IPS-18c (cell line): ENCODE results near the gene ZBTB3.
A peak's percentile ranks its signal among the peaks of the same experiment; 100 is the strongest.
"Not testable (repeated sequence)": the region's sequence is repeated elsewhere in the genome, so short reads cannot be mapped to it uniquely, and the experiment has no call there.

Experiments
- H3K4me3 ChIP-seq: 2 replicates; pipeline ENCODE4 v1.7.0; 2013; ENCODE audit warnings: low read depth, mild to moderate bottlenecking, low read length, moderate library complexity; ENCODE audit not compliant: insufficient read depth
- H3K9me3 ChIP-seq: one replicate; pipeline ENCODE4 v1.6.1; 2013; ENCODE audit warnings: mild to moderate bottlenecking, low read length, moderate library complexity; ENCODE audit not compliant: control insufficient read depth, insufficient read depth

The ZBTB3 gene

DNA sequence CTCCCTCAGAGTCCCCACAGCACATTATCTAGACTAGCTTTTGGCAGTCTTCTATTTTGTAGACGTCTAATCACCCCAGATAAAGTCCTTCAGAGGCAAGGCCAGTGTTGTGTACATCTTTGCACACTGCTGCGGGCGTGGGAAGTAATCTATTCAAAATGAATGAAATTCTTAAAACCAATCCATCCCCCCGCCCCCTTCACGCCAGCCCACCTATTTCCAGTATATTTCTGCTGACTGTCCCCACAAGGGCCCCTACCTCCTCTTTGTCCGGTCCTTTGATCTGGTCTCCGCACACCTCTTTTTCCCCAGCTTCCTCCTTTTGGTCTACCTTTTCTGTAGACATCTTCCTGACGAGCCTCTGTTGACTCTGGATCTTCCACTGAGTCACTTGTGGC lies 47.1 kb downstream of the ZBTB3 start:
- peak overlapping the region; percentile 63 for H3K4me3 ChIP-seq

GRCh38 chr11:62705880-62706849 lies 47.8 kb downstream of the ZBTB3 start:
- no peaks in the 10 kb centered on the region for H3K9me3 ChIP-seq
- H3K4me3 ChIP-seq: peak overlapping the region; percentile 63

More for the DNA sequence above, 47.1 kb downstream of the ZBTB3 start:
- H3K9me3 ChIP-seq: no peaks in the 10 kb centered on the region

DNA sequence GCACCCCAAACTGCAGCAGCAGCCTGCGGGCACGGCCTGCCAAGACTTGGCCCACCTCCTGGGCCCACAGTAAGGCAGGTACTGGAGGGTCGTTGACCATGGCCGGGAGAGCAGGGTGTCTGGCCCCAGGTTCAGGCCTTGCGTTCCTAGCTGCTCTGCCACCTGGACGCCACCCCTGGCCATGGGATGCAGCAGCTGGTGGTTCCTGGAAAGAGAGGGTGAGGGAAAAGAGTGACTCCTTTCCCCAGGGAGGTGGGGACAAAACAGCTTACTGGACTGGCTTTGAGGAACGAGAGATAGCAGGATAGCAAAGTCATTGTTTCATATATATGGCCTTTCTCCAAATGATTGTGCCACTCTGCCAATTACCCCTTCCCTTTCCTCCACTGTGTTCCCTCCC lies 48.5 kb downstream of the ZBTB3 start:
- Histone ChIP-seq H3K9me3 (no peaks in the 10 kb centered on the region), H3K4me3 (peak overlapping the region; percentile 63)

GRCh38 chr11:62703921-62704320 lies 50.0 kb downstream of the ZBTB3 start:
- H3K4me3 ChIP-seq, H3K9me3 ChIP-seq: not testable (repeated sequence)

- no peaks in the 10 kb centered on the region for H3K9me3 ChIP-seq
- no peak overlapping the region for H3K4me3 ChIP-seq
These were observed 51.7 kb downstream of the ZBTB3 start for GRCh38 chr11:62702246-62702645.
